Left ventricle myocardium superior (tissue), 1 donor: Measurements from ENCODE around the gene FGF10. TPM values are rescaled to one million over a fixed set of nuclear protein-coding genes. Genes with fewer than 3 reads are reported as not detected.

Experiments used
- ATAC-seq: fragments of 200-7000 bp; cut with Tn5 transposase; one replicate; pipeline ENCODE4 v1.9.1; 2020; ENCODE audit warnings: mild to moderate bottlenecking, moderate library complexity
- DNase-seq: peaks from one replicate; pipeline ENCODE4 v3.0.0-alpha.2; 2020
- intact Hi-C: fragments of 100-400 bp; cut with micrococcal nuclease; formaldehyde crosslinking; loops from one replicate; pipeline ENCODE4 v1.11.0; 2022
- total RNA-seq: library from RNA; stranded (reverse); fragmentation: NEBNext Ultra II Directional; extraction: Animal tissue kit (Norgen Biotek cat#: 25700); gene quantifications from one replicate; pipeline ENCODE4 v1.2.1, GENCODE V29; 2021
- donor health status: DM: no; HTN: yes; CAD: no; lungs with severe emphysema.

Gene FGF10
- total RNA-seq, 1 donor from 2014 or later: 0.59 TPM

- DNase-seq: no peak
- ATAC-seq: no peak
- intact Hi-C loops: no loop called here
These were observed 113.9 kb downstream of the FGF10 start for GRCh38 chr5:44275329-44275728.

- ATAC-seq (no peak), DNase-seq (no peak)
- intact Hi-C loops: no loop called here
These were observed 121.3 kb downstream of the FGF10 start for GRCh38 chr5:44267909-44268308.

- DNase-seq: peak; percentile 31
- no peak for ATAC-seq
- intact Hi-C loops: no loop called here
These were observed 122.2 kb downstream of the FGF10 start for GRCh38 chr5:44266882-44267576.

- DNase-seq (no peak), ATAC-seq (no peak)
- intact Hi-C loops: no loop called here
These were observed 123.5 kb downstream of the FGF10 start for GRCh38 chr5:44265713-44266112.

- intact Hi-C loops: no loop called here
- DNase-seq (no peak), ATAC-seq (no peak)
These were observed 128.4 kb downstream of the FGF10 start for GRCh38 chr5:44260793-44261192.

- no peak for ATAC-seq
- intact Hi-C loops: no loop called here
- no peak for DNase-seq
These were observed 131.4 kb downstream of the FGF10 start for GRCh38 chr5:44257653-44258365.

GRCh38 chr5:44257221-44257620, 132.0 kb downstream of the FGF10 start:
- intact Hi-C loops: no loop called here
- no peak for ATAC-seq

More at GRCh38 chr5:44257221-44257620, 132.0 kb downstream of the FGF10 start:
- no peak for DNase-seq
